ENCODE data around the gene KLF7. TPM values are rescaled to one million over a fixed set of nuclear protein-coding genes. Genes with fewer than 3 reads are reported as not detected.

KLF7 gene
- total RNA-seq, 1 experiment from 2014 or later: 32.2 TPM

DNA sequence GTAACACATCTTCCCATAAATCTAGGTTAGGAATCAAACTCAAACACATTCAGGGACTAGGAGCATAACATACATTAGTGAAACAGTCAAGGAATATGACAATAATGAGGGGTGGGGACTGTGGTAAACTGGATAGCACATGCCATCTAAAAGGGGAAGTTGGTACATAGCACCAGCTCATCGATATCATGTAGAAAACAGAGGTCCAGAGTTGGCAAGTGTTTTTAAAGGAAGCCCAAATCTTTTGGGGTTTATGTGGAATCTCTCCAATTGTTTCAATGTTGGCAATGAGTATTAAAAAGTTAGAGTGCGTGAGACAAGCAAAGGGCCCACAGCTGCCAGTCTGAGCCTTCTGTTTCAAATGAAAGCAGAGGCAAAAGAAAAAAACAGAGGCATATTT lies 24.4 kb downstream of the KLF7 start:
- H3K4me3 Mint-ChIP-seq: no peak overlapping the region
- H4K5ac ChIP-seq (ENCODE audit: insufficient read length, low read depth, low read length): no peak overlapping the region
- TF ChIP-seq, protein P1, sequence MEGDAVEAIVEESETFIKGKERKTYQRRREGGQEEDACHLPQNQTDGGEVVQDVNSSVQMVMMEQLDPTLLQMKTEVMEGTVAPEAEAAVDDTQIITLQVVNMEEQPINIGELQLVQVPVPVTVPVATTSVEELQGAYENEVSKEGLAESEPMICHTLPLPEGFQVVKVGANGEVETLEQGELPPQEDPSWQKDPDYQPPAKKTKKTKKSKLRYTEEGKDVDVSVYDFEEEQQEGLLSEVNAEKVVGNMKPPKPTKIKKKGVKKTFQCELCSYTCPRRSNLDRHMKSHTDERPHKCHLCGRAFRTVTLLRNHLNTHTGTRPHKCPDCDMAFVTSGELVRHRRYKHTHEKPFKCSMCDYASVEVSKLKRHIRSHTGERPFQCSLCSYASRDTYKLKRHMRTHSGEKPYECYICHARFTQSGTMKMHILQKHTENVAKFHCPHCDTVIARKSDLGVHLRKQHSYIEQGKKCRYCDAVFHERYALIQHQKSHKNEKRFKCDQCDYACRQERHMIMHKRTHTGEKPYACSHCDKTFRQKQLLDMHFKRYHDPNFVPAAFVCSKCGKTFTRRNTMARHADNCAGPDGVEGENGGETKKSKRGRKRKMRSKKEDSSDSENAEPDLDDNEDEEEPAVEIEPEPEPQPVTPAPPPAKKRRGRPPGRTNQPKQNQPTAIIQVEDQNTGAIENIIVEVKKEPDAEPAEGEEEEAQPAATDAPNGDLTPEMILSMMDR (conservative IDR thresholded peaks at IDR 0.05): no peak

More for the DNA sequence above, 24.4 kb downstream of the KLF7 start:
- Mint-ChIP-seq H3K9me3 (no peaks in the 10 kb centered on the region; a peak in 1 of 5 replicates), H3K27ac (no peak overlapping the region), H3K27me3 (ENCODE audit: low read depth) (no peaks in the 10 kb centered on the region), H3K4me1 (peaks cover 53 to 74% of the 10 kb centered on the region in 2 experiments), H3K36me3 (ENCODE audit: insufficient read depth in 1 of 3, low read depth in 3 of 3) (peaks cover 0 to 14% (median 3%) of the 10 kb centered on the region in 3 experiments; a peak in 4 of 7 replicates)
- peaks cover 9% of the 10 kb centered on the region for H3K79me2 ChIP-seq (ENCODE audit: insufficient read depth, low read length)
- H3K27me3 ChIP-seq (ENCODE audit: insufficient read depth, low read length): no peaks in the 10 kb centered on the region
- H2AFZ ChIP-seq (ENCODE audit: low read length): no peak overlapping the region
- H3K56ac ChIP-seq (ENCODE audit: insufficient read length, low read depth, low read length): no peak overlapping the region
- no peak overlapping the region for H3K27ac ChIP-seq (ENCODE audit: insufficient read length, low read depth, low read length)
- H3K9me3 ChIP-seq (ENCODE audit: control insufficient read depth, low read depth, low read length): no peaks in the 10 kb centered on the region
- no peaks in the 10 kb centered on the region for H4K20me1 ChIP-seq (ENCODE audit: control insufficient read depth, insufficient read depth, insufficient read length)
- no peak overlapping the region for H2BK20ac ChIP-seq (ENCODE audit: low read depth, low read length, poor library complexity, severe bottlenecking)
- no peak overlapping the region for H2BK12ac ChIP-seq (ENCODE audit: insufficient read length, low read depth, low read length)
- H3K79me1 ChIP-seq (ENCODE audit: insufficient read depth, low read depth, low read length, poor library complexity, severe bottlenecking): no peaks in the 10 kb centered on the region
- no peak overlapping the region for H3T11ph ChIP-seq (ENCODE audit: low read length)
- H3K23ac ChIP-seq (ENCODE audit: insufficient read length, low read depth, low read length): no peak overlapping the region
- no peak overlapping the region for H2BK120ac ChIP-seq (ENCODE audit: low read depth, low read length, poor library complexity, severe bottlenecking)
- H4K91ac ChIP-seq (ENCODE audit: insufficient read length, low read depth, low read length): no peak overlapping the region
- H2BK5ac ChIP-seq (ENCODE audit: insufficient read length, low read length): no peak overlapping the region
- H3K4me1 ChIP-seq (ENCODE audit: insufficient read depth, low read length): peaks cover 17% of the 10 kb centered on the region
- H2AK5ac ChIP-seq (ENCODE audit: insufficient read length, low read length): no peak overlapping the region
- no peak overlapping the region for H3K9ac ChIP-seq (ENCODE audit: extremely low read depth, insufficient read length, low read length)
- no peak overlapping the region for H3K18ac ChIP-seq (ENCODE audit: insufficient read length, low read depth, low read length)
- H3K14ac ChIP-seq (ENCODE audit: insufficient read depth, low read length): no peak overlapping the region
- no peak overlapping the region for H3K4ac ChIP-seq (ENCODE audit: low read depth, low read length)
- H2BK15ac ChIP-seq (ENCODE audit: low read depth, low read length): no peak overlapping the region
- no peaks in the 10 kb centered on the region for H3K23me2 ChIP-seq (ENCODE audit: insufficient read length, low read depth, low read length, poor library complexity, severe bottlenecking)
- DNase-seq: no peak
- no CpG with 5 or more reads among the region's 2 CpGs for WGBS (ENCODE audit: extremely low coverage, insufficient read length, low lambda C conversion rate)
- no peak overlapping the region for H3K4me2 ChIP-seq (ENCODE audit: insufficient read depth, insufficient read length, low read length)
- no peak overlapping the region for H4K8ac ChIP-seq (replicated peaks; ENCODE audit: insufficient read length, low read depth, low read length)
